CD8-positive, alpha-beta memory T cell (primary cell): ENCODE results near the gene WNT10A. TPM values are rescaled to one million over a fixed set of nuclear protein-coding genes. Genes with fewer than 3 reads are reported as not detected.

Source experiments
- CTCF ChIA-PET: fragments of 350-600 bp; sonication (Branson Sonifier 250); formaldehyde crosslinking; loops from one replicate; lab custom pipeline; 2021; ENCODE audit warnings: antibody characterized with exemption; lab: Charles Lee
- POLR2A ChIA-PET: fragments of 350-600 bp; sonication (Branson Sonifier 250); formaldehyde crosslinking; loops from one replicate; lab custom pipeline; 2021; ENCODE audit warnings: antibody characterized with exemption; lab: Charles Lee
- DNase-seq, 5 donors: peaks; one replicate each; pipeline versions ENCODE4 v3.0.0 to v3.0.0-alpha.2; 2020 to 2022; ENCODE audit warnings: mixed read lengths in 1 of 5
- H3K27ac ChIP-seq: one replicate; pipeline ENCODE4 v1.7.0; 2013; ENCODE audit warnings: low read depth, mild to moderate bottlenecking, low read length, moderate library complexity
- H3K27me3 ChIP-seq: 2 replicates; pipeline ENCODE4 v1.7.0; 2013; ENCODE audit warnings: low read length, mild to moderate bottlenecking; ENCODE audit not compliant: insufficient read depth, poor library complexity, severe bottlenecking
- H3K36me3 ChIP-seq: 2 replicates; pipeline ENCODE4 v1.7.0; 2013; ENCODE audit warnings: mild to moderate bottlenecking, low read length, moderate library complexity; ENCODE audit not compliant: insufficient read depth
- H3K4me1 ChIP-seq: 2 replicates; pipeline ENCODE4 v1.7.0; 2013; ENCODE audit warnings: mild to moderate bottlenecking, low read length, moderate library complexity; ENCODE audit not compliant: insufficient read depth
- H3K4me3 ChIP-seq: 2 replicates; pipeline ENCODE4 v1.7.0; 2013; ENCODE audit warnings: mild to moderate bottlenecking, low read length
- H3K9me3 ChIP-seq: 2 replicates; pipeline ENCODE4 v1.7.0; 2013; ENCODE audit warnings: mild to moderate bottlenecking, low read length
- H3K27ac Mint-ChIP-seq, 8 donors: one replicate each; pipeline ENCODE4 v1.8.0; 2020 to 2021; ENCODE audit warnings: mixed read lengths in 8 of 8, mild to moderate bottlenecking in 6 of 8, inconsistent platforms in 3 of 8, moderate library complexity in 3 of 8
- H3K27me3 Mint-ChIP-seq, 2 donors: one replicate each; pipeline ENCODE4 v1.8.0; 2020 to 2021; ENCODE audit warnings: mixed read lengths in 2 of 2, mild to moderate bottlenecking in 1 of 2, moderate library complexity in 1 of 2
- H3K36me3 Mint-ChIP-seq, 3 donors: one replicate each; pipeline ENCODE4 v1.8.0; 2020 to 2021; ENCODE audit warnings: mixed read lengths in 3 of 3, inconsistent platforms in 1 of 3, mild to moderate bottlenecking in 1 of 3
- H3K4me1 Mint-ChIP-seq, 3 donors: one replicate each; pipeline ENCODE4 v1.8.0; 2020 to 2021; ENCODE audit warnings: mixed read lengths in 3 of 3, inconsistent platforms in 1 of 3, mild to moderate bottlenecking in 1 of 3
- H3K4me3 Mint-ChIP-seq, 7 donors: one replicate each; pipeline ENCODE4 v1.8.0; 2020 to 2021; ENCODE audit warnings: mixed read lengths in 7 of 7, mild to moderate bottlenecking in 6 of 7, moderate library complexity in 4 of 7, inconsistent platforms in 2 of 7
- H3K9me3 Mint-ChIP-seq, 5 donors: one replicate each; pipeline ENCODE4 v1.8.0; 2020 to 2022; ENCODE audit warnings: mixed read lengths in 5 of 5, mild to moderate bottlenecking in 3 of 5, moderate library complexity in 2 of 5, inconsistent platforms in 1 of 5
- polyA plus RNA-seq: library from polyadenylated mRNA; unstranded; fragments of 300-500 nt; fragmentation: Illumina TruSeq; gene quantifications from one replicate; pipeline ENCODE4 v1.2.3, GENCODE V29; 2021
- total RNA-seq, 2 experiments: library from RNA; stranded (reverse); gene quantifications; one replicate each; pipeline ENCODE4 v1.2.3, GENCODE V29; 2021

WNT10A gene
- total and polyA plus RNA-seq, 3 experiments from 2014 or later, result 1.0 to 1.5 (median 1.1) TPM

DNA sequence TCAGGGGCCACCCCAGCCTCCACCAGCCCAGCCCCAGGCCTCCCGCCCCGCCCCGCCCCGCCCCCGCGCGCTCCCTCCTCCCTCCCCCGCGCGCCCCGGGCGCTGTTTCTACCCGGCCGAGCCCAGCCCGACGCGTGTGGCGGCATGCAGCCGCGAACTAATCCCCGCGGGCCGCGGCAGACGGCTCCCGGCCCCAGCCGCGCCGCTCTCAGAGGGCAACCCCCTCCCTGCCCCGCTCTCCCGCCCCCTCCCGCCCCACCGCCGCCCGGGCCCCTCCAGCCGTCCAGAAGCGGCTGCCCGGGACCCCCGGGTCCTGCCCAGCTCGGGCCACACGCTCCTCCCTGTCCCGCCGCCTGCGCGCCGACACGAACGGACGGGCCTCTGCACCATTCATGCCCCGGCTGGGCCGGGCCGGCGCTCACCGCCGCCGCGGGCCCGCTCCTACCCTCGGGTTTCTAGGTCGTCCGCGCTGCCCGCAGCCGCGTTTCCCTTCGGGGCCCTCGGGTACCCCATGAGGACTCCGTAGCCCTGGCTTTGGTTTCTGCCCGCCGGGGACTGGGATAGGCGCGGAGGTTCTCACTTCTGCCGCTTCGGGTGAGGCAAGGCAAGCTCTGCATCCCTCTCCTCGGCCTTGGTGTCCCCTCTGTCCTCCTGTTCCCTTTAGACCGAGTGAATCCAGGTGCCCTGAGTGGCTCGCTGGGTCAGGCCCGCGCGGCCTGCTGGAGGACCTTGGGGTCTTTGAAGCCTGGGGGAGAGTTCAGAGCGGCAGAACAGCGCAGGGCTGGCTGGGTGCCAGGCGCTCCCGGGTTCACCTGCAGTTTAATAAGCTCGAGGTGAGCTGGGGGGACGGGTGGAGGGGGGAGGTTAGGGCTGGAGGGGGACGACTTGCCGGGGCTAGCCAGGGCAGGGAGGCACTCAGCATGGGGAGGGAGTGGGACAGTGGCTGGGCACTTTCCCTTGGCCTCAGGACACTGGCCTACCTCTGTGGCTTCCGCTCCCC, 3.1 kb downstream of the WNT10A start:
- ChIA-PET CTCF (interaction anchor here (23.1 kb wide), 1 partner anchor 13 kb away, joined by 1010 read pairs; no protein-coding TSS in a partner anchor), POLR2A (interaction anchor here (7.7 kb wide), 1 partner anchor 11 kb away, joined by 130 read pairs; no protein-coding TSS in a partner anchor)
- Mint-ChIP-seq H3K4me3 (peak overlapping the region; percentile 28 to 76 (median 67)), H3K4me1 (peaks cover 36 to 64% (median 44%) of the 10 kb centered on the region in 3 donors), H3K27ac (peak overlapping the region in 7 of 8 donors; percentile 48 to 96 (median 81)), H3K27me3 (peaks cover 0 to 15% of the 10 kb centered on the region in 2 donors), H3K36me3 (no peaks in the 10 kb centered on the region), H3K9me3 (no peaks in the 10 kb centered on the region)
- Histone ChIP-seq H3K27me3 (no peaks in the 10 kb centered on the region), H3K9me3 (no peaks in the 10 kb centered on the region), H3K4me1 (peaks cover 35% of the 10 kb centered on the region), H3K27ac (no peak overlapping the region), H3K36me3 (no peaks in the 10 kb centered on the region), H3K4me3 (no peak overlapping the region)
- peak in 1 of 5 donors; percentile 62 for DNase-seq

DNA sequence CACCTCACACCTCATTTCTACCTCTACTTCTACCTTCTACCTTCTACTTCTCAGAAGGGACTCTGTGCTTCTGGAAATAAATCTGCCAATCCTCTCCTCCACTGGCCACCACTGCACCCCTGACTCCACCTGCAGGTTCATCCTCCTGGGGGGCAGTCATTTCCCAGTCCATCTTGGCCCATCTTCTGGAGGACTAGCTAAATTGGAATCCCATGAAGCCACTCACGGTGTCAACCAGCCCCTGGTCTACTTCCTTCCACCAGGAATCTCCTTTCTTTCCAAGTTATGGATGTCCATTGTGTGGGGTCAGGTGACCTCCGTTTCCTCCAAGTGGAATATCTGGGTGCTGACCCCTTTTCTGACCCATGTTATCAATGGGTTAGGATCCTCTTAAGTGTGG, 3.9 kb downstream of the WNT10A start:
- H3K9me3 ChIP-seq, result no peaks in the 10 kb centered on the region
- Mint-ChIP-seq H3K4me3 (peak overlapping the region; percentile 1 to 76 (median 62)), H3K27me3 (peaks cover 0 to 13% of the 10 kb centered on the region in 2 donors), H3K9me3 (no peaks in the 10 kb centered on the region), H3K27ac (peak overlapping the region; percentile 12 to 96 (median 62)), H3K36me3 (no peaks in the 10 kb centered on the region), H3K4me1 (peaks cover 32 to 60% (median 40%) of the 10 kb centered on the region in 3 donors)
- no peak overlapping the region for H3K4me3 ChIP-seq
- H3K27ac ChIP-seq, result no peak overlapping the region
- no peaks in the 10 kb centered on the region for H3K36me3 ChIP-seq
- ChIA-PET POLR2A (interaction anchor here (7.7 kb wide), 1 partner anchor 10 kb away, joined by 130 read pairs; no protein-coding TSS in a partner anchor), CTCF (interaction anchor here (1.1 to 23.1 kb wide), 3 partner anchors 8 to 28 kb away, joined by 3 to 1010 read pairs (median 61); no protein-coding TSS in a partner anchor)
- no peaks in the 10 kb centered on the region for H3K27me3 ChIP-seq
- DNase-seq, result peak in 1 of 5 donors; percentile 21
- peaks cover 30% of the 10 kb centered on the region for H3K4me1 ChIP-seq

- no peak overlapping the region for H3K4me3 Mint-ChIP-seq
- peak in 1 of 5 donors; percentile 39 for DNase-seq
- peaks cover 0 to 11% of the 10 kb centered on the region in 2 donors for H3K27me3 Mint-ChIP-seq
- Histone ChIP-seq H3K27ac (no peak overlapping the region), H3K4me1 (peaks cover 18% of the 10 kb centered on the region), H3K27me3 (no peaks in the 10 kb centered on the region), H3K4me3 (no peak overlapping the region), H3K36me3 (no peaks in the 10 kb centered on the region), H3K9me3 (no peaks in the 10 kb centered on the region)
- ChIA-PET CTCF (interaction anchor here (1.7 to 23.1 kb wide), 5 partner anchors 10 to 94 kb away, joined by 3 to 1010 read pairs (median 5); no protein-coding TSS in a partner anchor), POLR2A (interaction anchor here (0.8 kb wide), 1 partner anchor 10 kb away, joined by 3 read pairs; no protein-coding TSS in a partner anchor)
- H3K27ac Mint-ChIP-seq, result peak overlapping the region in 3 of 8 donors; percentile 22 to 49 (median 38)
- H3K36me3 Mint-ChIP-seq, result peaks cover 0 to 2% (median 0%) of the 10 kb centered on the region in 3 donors
- H3K4me1 Mint-ChIP-seq, result peaks cover 23 to 51% (median 35%) of the 10 kb centered on the region in 3 donors
- no peaks in the 10 kb centered on the region for H3K9me3 Mint-ChIP-seq
Measured at GRCh38 chr2:218885981-218886947, 5.6 kb downstream of the WNT10A start.

GRCh38 chr2:218887079-218887478, 6.4 kb downstream of the WNT10A start:
- Mint-ChIP-seq H3K36me3 (peaks cover 0 to 2% (median 0%) of the 10 kb centered on the region in 3 donors), H3K27me3 (peaks cover 0 to 9% of the 10 kb centered on the region in 2 donors), H3K4me1 (peaks cover 19 to 51% (median 34%) of the 10 kb centered on the region in 3 donors), H3K27ac (peak overlapping the region in 5 of 8 donors; percentile 3 to 77 (median 37)), H3K9me3 (no peaks in the 10 kb centered on the region), H3K4me3 (no peak overlapping the region)
- Histone ChIP-seq H3K36me3 (no peaks in the 10 kb centered on the region), H3K4me1 (peaks cover 16% of the 10 kb centered on the region), H3K4me3 (no peak overlapping the region), H3K9me3 (no peaks in the 10 kb centered on the region), H3K27ac (no peak overlapping the region), H3K27me3 (no peaks in the 10 kb centered on the region)
- POLR2A ChIA-PET, result interaction anchor here (0.8 kb wide), 1 partner anchor 9 kb away, joined by 3 read pairs; no protein-coding TSS in a partner anchor
- DNase-seq, result peak in 1 of 5 donors; percentile 8
- CTCF ChIA-PET, result interaction anchor here (1.7 to 23.1 kb wide), 5 partner anchors 10 to 93 kb away, joined by 3 to 1010 read pairs (median 5); no protein-coding TSS in a partner anchor

GRCh38 chr2:218888341-218888740, 7.7 kb downstream of the WNT10A start:
- POLR2A ChIA-PET, result no interaction called here
- H3K27ac Mint-ChIP-seq, result peak overlapping the region in 1 of 8 donors; percentile 71
- peaks cover 13% of the 10 kb centered on the region for H3K4me1 ChIP-seq

GRCh38 chr2:218889937-218890336, 9.3 kb downstream of the WNT10A start:
- peaks cover 0 to 13% of the 10 kb centered on the region in 2 donors for H3K27me3 Mint-ChIP-seq
- peak overlapping the region in 1 of 7 donors; percentile 10 for H3K4me3 Mint-ChIP-seq
- no peaks in the 10 kb centered on the region for H3K36me3 ChIP-seq
- H3K27ac Mint-ChIP-seq, result peak overlapping the region in 1 of 8 donors; percentile 51
- no peak for DNase-seq
- no peak overlapping the region for H3K4me3 ChIP-seq
- CTCF ChIA-PET, result interaction anchor here (15.8 to 23.1 kb wide), 2 partner anchors 7 to 11 kb away, joined by 1010 read pairs; partner anchors contain the start of gene WNT10A
- H3K27me3 ChIP-seq, result no peaks in the 10 kb centered on the region
- H3K27ac ChIP-seq, result no peak overlapping the region
- peaks cover 29% of the 10 kb centered on the region for H3K4me1 ChIP-seq
- H3K36me3 Mint-ChIP-seq, result peaks cover 0 to 2% (median 0%) of the 10 kb centered on the region in 3 donors
- no peaks in the 10 kb centered on the region for H3K9me3 ChIP-seq
- peaks cover 28 to 55% (median 41%) of the 10 kb centered on the region in 3 donors for H3K4me1 Mint-ChIP-seq
- H3K9me3 Mint-ChIP-seq, result no peaks in the 10 kb centered on the region
- POLR2A ChIA-PET, result no interaction called here

More at GRCh38 chr2:218888341-218888740, 7.7 kb downstream of the WNT10A start:
- Histone ChIP-seq H3K4me3 (no peak overlapping the region), H3K27ac (no peak overlapping the region), H3K36me3 (no peaks in the 10 kb centered on the region), H3K9me3 (no peaks in the 10 kb centered on the region), H3K27me3 (no peaks in the 10 kb centered on the region)
- H3K4me1 Mint-ChIP-seq, result peaks cover 18 to 50% (median 34%) of the 10 kb centered on the region in 3 donors
- no peak for DNase-seq
- H3K9me3 Mint-ChIP-seq, result no peaks in the 10 kb centered on the region
- H3K27me3 Mint-ChIP-seq, result peaks cover 0 to 6% of the 10 kb centered on the region in 2 donors
- H3K36me3 Mint-ChIP-seq, result peaks cover 0 to 2% (median 0%) of the 10 kb centered on the region in 3 donors
- CTCF ChIA-PET, result interaction anchor here (1.7 to 23.1 kb wide), 4 partner anchors 9 to 92 kb away, joined by 4 to 1010 read pairs (median 33); no protein-coding TSS in a partner anchor
- H3K4me3 Mint-ChIP-seq, result no peak overlapping the region
